Astrocyte (in vitro differentiated cells and primary cell): Measurements from ENCODE around the gene CLMP.

Experiments used
- CTCF ChIP-seq: IDR thresholded peaks from 2 replicates; pipeline ENCODE4 v1.5.1; 2011; ENCODE audit warnings: low read depth, mild to moderate bottlenecking, inconsistent platforms, low read length, moderate library complexity; ENCODE audit not compliant: insufficient read depth
- EZH2 ChIP-seq: IDR thresholded peaks from 2 replicates; pipeline ENCODE4 v1.6.1; 2012; ENCODE audit warnings: mild to moderate bottlenecking, low read length, inconsistent platforms; ENCODE audit not compliant: insufficient read depth

GRCh38 chr11:123132881-123133280, 62.2 kb downstream of the CLMP start:
- TF ChIP-seq CTCF, result no peak
- TF ChIP-seq EZH2, result no peak
